Measurements from ENCODE around the gene RBM33.

Gene RBM33

DNA sequence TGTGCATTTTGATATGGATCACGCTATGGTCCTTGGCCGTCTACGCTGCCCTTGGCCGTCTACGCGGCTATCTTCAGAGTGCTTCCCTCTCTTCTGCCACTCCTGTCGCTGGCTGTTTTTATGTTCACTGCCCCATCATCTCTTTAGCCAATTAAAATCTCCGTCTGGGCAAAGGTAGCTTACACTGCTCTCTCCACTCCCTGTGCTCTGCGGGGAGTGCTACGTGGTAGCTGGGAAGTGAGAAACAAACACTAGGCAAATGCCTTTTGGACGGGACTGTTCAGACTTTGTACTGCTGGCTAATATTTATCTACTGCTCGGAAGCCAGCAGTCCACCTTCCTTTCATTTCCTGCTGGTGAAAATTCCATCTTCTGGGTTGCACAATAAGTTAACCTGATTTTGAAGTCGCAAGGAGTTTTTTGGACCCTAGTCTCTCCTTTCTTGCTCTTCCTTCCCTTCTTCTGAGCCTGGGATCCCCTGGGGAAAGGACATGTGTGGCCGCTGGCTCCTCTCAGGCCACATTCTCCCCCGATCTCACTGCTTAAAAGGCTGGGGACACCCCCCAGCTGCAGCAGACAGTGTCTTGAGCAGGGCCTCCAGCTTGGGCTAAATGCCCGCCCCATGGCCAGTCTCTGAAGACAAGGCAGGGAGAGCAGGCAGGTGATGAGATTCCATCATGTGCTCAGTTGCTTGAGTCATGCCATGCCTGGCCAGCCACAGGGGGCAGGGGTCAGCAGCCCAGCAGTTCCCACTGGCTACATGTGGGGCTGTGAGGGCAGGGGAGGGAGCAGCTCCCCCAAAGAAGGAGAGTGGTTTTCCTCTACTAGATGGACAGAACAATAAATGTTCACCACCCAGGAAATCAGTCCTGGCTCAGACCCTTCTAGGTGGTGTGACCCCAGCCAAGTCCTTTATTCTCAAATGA, 25.5 kb upstream of the RBM33 start:
- H3K36me3 ChIP-seq (ENCODE audit: insufficient read depth, insufficient read length, low read length) = no peaks in the 10 kb centered on the region
- no peak overlapping the region for H3K9ac ChIP-seq (ENCODE audit: insufficient read length, low read depth)
- no peaks in the 10 kb centered on the region for H3K27me3 ChIP-seq (ENCODE audit: insufficient read depth, insufficient read length)
- no peaks in the 10 kb centered on the region for H3K4me1 ChIP-seq (ENCODE audit: insufficient read depth, insufficient read length)
- no peak overlapping the region for H3K4me3 ChIP-seq (ENCODE audit: insufficient read length, low read depth)
- no peak for TF ChIP-seq SUZ12 (IDR thresholded peaks at IDR 0.05; ENCODE audit: extremely low read depth, insufficient read depth, insufficient read length)
- DNase-seq (ENCODE audit: low read depth, low spot score) = no peak
- H3K9me3 ChIP-seq (ENCODE audit: insufficient read depth, low read length) = no peaks in the 10 kb centered on the region

GRCh38 chr7:155619634-155620271, 24.7 kb upstream of the RBM33 start:
- no peak overlapping the region for H3K4me3 ChIP-seq (ENCODE audit: insufficient read length, low read depth)
- DNase-seq (ENCODE audit: low read depth, low spot score) = no peak
- no peaks in the 10 kb centered on the region for H3K4me1 ChIP-seq (ENCODE audit: insufficient read depth, insufficient read length)
- TF ChIP-seq YY1 (IDR thresholded peaks at IDR 0.05; ENCODE audit: insufficient read depth, insufficient read length) (no peak), SUZ12 (IDR thresholded peaks at IDR 0.05; ENCODE audit: extremely low read depth, insufficient read depth, insufficient read length) (no peak), ZNF274 (IDR thresholded peaks at IDR 0.05; ENCODE audit: low read depth, low read length) (no peak)
- no peaks in the 10 kb centered on the region for H3K27me3 ChIP-seq (ENCODE audit: insufficient read depth, insufficient read length)
- no peak overlapping the region for H3K9ac ChIP-seq (ENCODE audit: insufficient read length, low read depth)
- H3K9me3 ChIP-seq (ENCODE audit: insufficient read depth, low read length) = no peaks in the 10 kb centered on the region
- H3K36me3 ChIP-seq (ENCODE audit: insufficient read depth, insufficient read length, low read length) = no peaks in the 10 kb centered on the region

DNA sequence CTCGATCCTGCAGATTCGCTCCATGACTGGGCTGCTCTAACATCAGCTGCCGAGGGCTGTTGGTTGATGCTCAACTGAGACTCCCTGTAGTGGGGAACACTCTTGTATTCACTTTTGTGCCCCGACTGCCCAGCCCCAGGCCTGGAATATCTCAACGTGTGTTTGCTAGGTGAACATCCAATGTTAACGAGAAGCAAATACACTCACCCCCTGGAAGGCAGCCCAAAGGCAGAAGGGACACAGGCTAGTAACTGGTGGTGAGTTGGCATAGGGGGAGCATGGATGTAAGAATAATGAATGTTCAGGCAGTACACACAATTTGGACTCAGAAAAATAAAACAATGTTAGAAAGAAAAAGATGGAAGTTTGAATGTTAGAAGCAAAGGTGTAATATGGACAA, 24.0 kb upstream of the RBM33 start:
- Histone ChIP-seq H3K9ac (ENCODE audit: insufficient read length, low read depth) (no peak overlapping the region), H3K36me3 (ENCODE audit: insufficient read depth, insufficient read length, low read length) (no peaks in the 10 kb centered on the region), H3K27me3 (ENCODE audit: insufficient read depth, insufficient read length) (no peaks in the 10 kb centered on the region), H3K4me3 (ENCODE audit: insufficient read length, low read depth) (no peak overlapping the region), H3K9me3 (ENCODE audit: insufficient read depth, low read length) (no peaks in the 10 kb centered on the region), H3K4me1 (ENCODE audit: insufficient read depth, insufficient read length) (no peaks in the 10 kb centered on the region)
- TF ChIP-seq SUZ12 (IDR thresholded peaks at IDR 0.05; ENCODE audit: extremely low read depth, insufficient read depth, insufficient read length) (no peak), YY1 (IDR thresholded peaks at IDR 0.05; ENCODE audit: insufficient read depth, insufficient read length) (no peak), ZNF274 (IDR thresholded peaks at IDR 0.05; ENCODE audit: low read depth, low read length) (no peak)
- no peak for DNase-seq (ENCODE audit: low read depth, low spot score)

- H3K9ac ChIP-seq (ENCODE audit: insufficient read length, low read depth) = no peak overlapping the region
- H3K4me3 ChIP-seq (ENCODE audit: insufficient read length, low read depth) = no peak overlapping the region
- no peaks in the 10 kb centered on the region for H3K27me3 ChIP-seq (ENCODE audit: insufficient read depth, insufficient read length)
- no peak for DNase-seq (ENCODE audit: low read depth, low spot score)
- H3K36me3 ChIP-seq (ENCODE audit: insufficient read depth, insufficient read length, low read length) = no peaks in the 10 kb centered on the region
- H3K4me1 ChIP-seq (ENCODE audit: insufficient read depth, insufficient read length) = no peaks in the 10 kb centered on the region
- no peaks in the 10 kb centered on the region for H3K9me3 ChIP-seq (ENCODE audit: insufficient read depth, low read length)
- no peak for TF ChIP-seq YY1 (IDR thresholded peaks at IDR 0.05; ENCODE audit: insufficient read depth, insufficient read length)
- TF ChIP-seq ZNF274 (IDR thresholded peaks at IDR 0.05; ENCODE audit: low read depth, low read length) = no peak
- TF ChIP-seq SUZ12 (IDR thresholded peaks at IDR 0.05; ENCODE audit: extremely low read depth, insufficient read depth, insufficient read length) = no peak
Measured at GRCh38 chr7:155621418-155621980, 23.0 kb upstream of the RBM33 start.

- no peak for DNase-seq (ENCODE audit: low read depth, low spot score)
- TF ChIP-seq SUZ12 (IDR thresholded peaks at IDR 0.05; ENCODE audit: extremely low read depth, insufficient read depth, insufficient read length) = no peak
- no peak for TF ChIP-seq ZNF274 (IDR thresholded peaks at IDR 0.05; ENCODE audit: low read depth, low read length)
- TF ChIP-seq YY1 (IDR thresholded peaks at IDR 0.05; ENCODE audit: insufficient read depth, insufficient read length) = no peak
- Histone ChIP-seq H3K4me3 (ENCODE audit: insufficient read length, low read depth) (no peak overlapping the region), H3K9ac (ENCODE audit: insufficient read length, low read depth) (no peak overlapping the region), H3K9me3 (ENCODE audit: insufficient read depth, low read length) (peaks cover 10% of the 10 kb centered on the region), H3K27me3 (ENCODE audit: insufficient read depth, insufficient read length) (no peaks in the 10 kb centered on the region), H3K4me1 (ENCODE audit: insufficient read depth, insufficient read length) (no peaks in the 10 kb centered on the region), H3K36me3 (ENCODE audit: insufficient read depth, insufficient read length, low read length) (no peaks in the 10 kb centered on the region)
Measured at GRCh38 chr7:155624412-155624811, 20.0 kb upstream of the RBM33 start.

DNA sequence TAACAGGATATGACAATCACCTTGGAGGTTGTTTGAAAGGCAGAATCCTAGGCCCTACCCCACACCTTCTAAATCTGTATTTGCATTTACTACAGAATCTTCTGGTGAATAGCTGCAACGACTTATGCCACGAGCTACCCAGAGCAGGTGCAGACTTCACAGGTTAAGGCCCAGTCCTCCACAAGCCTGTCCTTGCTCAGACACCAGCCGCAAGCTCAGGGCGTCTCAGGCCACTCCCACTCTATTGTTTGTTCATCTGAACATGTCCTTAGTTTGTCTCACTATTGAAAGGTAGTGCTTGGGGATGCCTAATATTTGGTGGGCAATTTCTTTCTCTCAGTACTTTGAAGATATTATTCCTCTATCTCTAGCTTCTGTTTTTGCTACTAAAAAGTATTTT, 18.9 kb upstream of the RBM33 start:
- Histone ChIP-seq H3K27me3 (ENCODE audit: insufficient read depth, insufficient read length) (no peaks in the 10 kb centered on the region), H3K9me3 (ENCODE audit: insufficient read depth, low read length) (peaks cover 14% of the 10 kb centered on the region), H3K4me1 (ENCODE audit: insufficient read depth, insufficient read length) (no peaks in the 10 kb centered on the region), H3K4me3 (ENCODE audit: insufficient read length, low read depth) (no peak overlapping the region), H3K9ac (ENCODE audit: insufficient read length, low read depth) (no peak overlapping the region), H3K36me3 (ENCODE audit: insufficient read depth, insufficient read length, low read length) (no peaks in the 10 kb centered on the region)
- TF ChIP-seq YY1 (IDR thresholded peaks at IDR 0.05; ENCODE audit: insufficient read depth, insufficient read length) (no peak), ZNF274 (IDR thresholded peaks at IDR 0.05; ENCODE audit: low read depth, low read length) (no peak), SUZ12 (IDR thresholded peaks at IDR 0.05; ENCODE audit: extremely low read depth, insufficient read depth, insufficient read length) (no peak)
- DNase-seq (ENCODE audit: low read depth, low spot score) = no peak

DNA sequence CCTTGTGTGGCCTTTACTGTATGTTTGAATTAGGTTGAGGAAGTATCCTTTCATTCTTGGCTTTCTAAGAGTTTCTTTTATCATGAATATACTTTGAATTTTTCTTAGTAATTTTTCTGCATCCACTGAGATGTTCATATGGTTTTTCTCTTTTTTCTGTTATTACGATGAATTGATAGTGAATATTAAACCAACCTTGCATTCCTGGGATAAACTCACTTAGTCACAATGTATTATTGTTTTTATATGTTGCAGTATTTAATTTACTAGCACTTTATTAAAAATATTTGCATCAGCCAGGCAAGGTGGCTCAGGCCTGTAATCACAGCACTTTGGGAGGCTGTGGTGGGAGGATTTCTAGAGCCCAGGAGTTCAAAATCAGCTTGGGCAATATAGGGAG, 15.3 kb upstream of the RBM33 start:
- no peak for TF ChIP-seq ZNF274 (IDR thresholded peaks at IDR 0.05; ENCODE audit: low read depth, low read length)
- no peak for TF ChIP-seq SUZ12 (IDR thresholded peaks at IDR 0.05; ENCODE audit: extremely low read depth, insufficient read depth, insufficient read length)
- no peak for TF ChIP-seq YY1 (IDR thresholded peaks at IDR 0.05; ENCODE audit: insufficient read depth, insufficient read length)
- Histone ChIP-seq H3K9me3 (ENCODE audit: insufficient read depth, low read length) (peaks cover 14% of the 10 kb centered on the region), H3K27me3 (ENCODE audit: insufficient read depth, insufficient read length) (no peaks in the 10 kb centered on the region), H3K36me3 (ENCODE audit: insufficient read depth, insufficient read length, low read length) (no peaks in the 10 kb centered on the region), H3K4me1 (ENCODE audit: insufficient read depth, insufficient read length) (no peaks in the 10 kb centered on the region), H3K9ac (ENCODE audit: insufficient read length, low read depth) (no peak overlapping the region), H3K4me3 (ENCODE audit: insufficient read length, low read depth) (no peak overlapping the region)
- DNase-seq (ENCODE audit: low read depth, low spot score) = no peak

Data from NT2/D1 (cell line).